ENCODE data around the gene DHTKD1. TPM values are rescaled to one million over a fixed set of nuclear protein-coding genes. Genes with fewer than 3 reads are reported as not detected.

DHTKD1 gene
- total RNA-seq, 2 donors from 2014 or later: 18.5 to 40.6 TPM

- no peak overlapping the region for H3K9ac ChIP-seq (ENCODE audit: low read depth in 2 of 2, low read length in 2 of 2)
- intact Hi-C loops (cut with DNase I): no loop called here
- H3K4me1 ChIP-seq: no peaks in the 10 kb centered on the region
- DNase-seq: no peak
- H3K9me3 ChIP-seq: no peaks in the 10 kb centered on the region
- no peak for TF ChIP-seq CTCF (IDR thresholded peaks at IDR 0.05)
- H3K27ac ChIP-seq: no peak overlapping the region
- H3K4me3 ChIP-seq: no peak overlapping the region
- no peaks in the 10 kb centered on the region for H3K36me3 ChIP-seq
- H3K27me3 ChIP-seq: no peaks in the 10 kb centered on the region
These were observed 35.0 kb downstream of the DHTKD1 start for GRCh38 chr10:12103802-12104201.

DNA sequence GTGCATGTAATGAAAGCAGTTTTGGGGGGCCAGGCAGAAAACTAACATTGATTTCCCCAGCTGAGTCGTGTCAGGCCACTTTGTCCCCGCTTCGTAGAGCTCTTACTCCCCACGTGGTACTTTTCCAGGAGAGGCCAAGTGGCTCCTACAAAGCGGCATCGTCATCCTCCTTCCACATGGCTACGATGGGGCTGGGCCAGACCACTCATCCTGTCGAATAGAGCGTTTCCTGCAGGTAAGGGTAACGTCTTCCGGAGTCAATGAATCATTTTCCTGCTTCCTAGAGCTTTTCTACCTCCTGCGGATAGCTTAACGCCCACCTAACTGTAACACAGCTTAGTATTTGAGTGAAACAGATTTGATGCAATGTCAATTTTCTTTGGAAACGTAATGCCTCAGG, 39.0 kb downstream of the DHTKD1 start:
- intact Hi-C loops (cut with DNase I): no loop called here
- H3K9me3 ChIP-seq: no peaks in the 10 kb centered on the region
- no peak for TF ChIP-seq CTCF (IDR thresholded peaks at IDR 0.05)
- H3K4me3 ChIP-seq: no peak overlapping the region
- H3K27ac ChIP-seq: no peak overlapping the region
- no peak for DNase-seq
- H3K9ac ChIP-seq (ENCODE audit: low read depth in 2 of 2, low read length in 2 of 2): no peak overlapping the region
- no peaks in the 10 kb centered on the region for H3K27me3 ChIP-seq
- H3K4me1 ChIP-seq: no peaks in the 10 kb centered on the region
- H3K36me3 ChIP-seq: no peaks in the 10 kb centered on the region

DNA sequence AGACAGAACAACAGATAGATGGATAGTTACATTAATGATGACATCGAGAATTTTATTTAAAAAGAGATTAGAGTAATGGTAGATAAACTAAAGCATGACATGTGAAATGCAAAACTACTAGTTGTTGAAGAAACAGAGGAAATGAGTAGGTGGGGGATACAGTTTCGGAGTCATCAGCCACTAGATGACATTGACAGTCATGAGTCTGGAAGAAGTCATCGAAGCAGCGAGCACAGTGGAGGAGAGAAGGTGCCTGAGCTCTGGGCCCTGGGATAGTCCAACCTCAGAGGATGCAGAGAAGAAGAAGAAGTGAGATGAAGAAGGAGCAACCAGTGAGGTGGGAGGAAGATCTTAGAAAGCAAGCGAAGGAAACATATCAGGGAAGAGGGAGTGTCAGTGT, 40.5 kb downstream of the DHTKD1 start:
- Histone ChIP-seq H3K27ac (no peak overlapping the region), H3K4me3 (no peak overlapping the region), H3K9me3 (no peaks in the 10 kb centered on the region), H3K4me1 (no peaks in the 10 kb centered on the region), H3K9ac (ENCODE audit: low read depth in 2 of 2, low read length in 2 of 2) (no peak overlapping the region), H3K27me3 (no peaks in the 10 kb centered on the region), H3K36me3 (no peaks in the 10 kb centered on the region)
- intact Hi-C loops (cut with DNase I): no loop called here
- no peak for DNase-seq
- TF ChIP-seq CTCF (IDR thresholded peaks at IDR 0.05): no peak

- intact Hi-C loops (cut with DNase I): no loop called here
- Histone ChIP-seq H3K27me3 (no peaks in the 10 kb centered on the region), H3K4me3 (no peak overlapping the region), H3K9ac (ENCODE audit: low read depth in 2 of 2, low read length in 2 of 2) (no peak overlapping the region), H3K9me3 (no peaks in the 10 kb centered on the region), H3K36me3 (no peaks in the 10 kb centered on the region), H3K4me1 (no peaks in the 10 kb centered on the region), H3K27ac (no peak overlapping the region)
- no peak for TF ChIP-seq CTCF (IDR thresholded peaks at IDR 0.05)
- no peak for DNase-seq
These were observed 42.8 kb downstream of the DHTKD1 start for GRCh38 chr10:12111528-12111927.

DNA sequence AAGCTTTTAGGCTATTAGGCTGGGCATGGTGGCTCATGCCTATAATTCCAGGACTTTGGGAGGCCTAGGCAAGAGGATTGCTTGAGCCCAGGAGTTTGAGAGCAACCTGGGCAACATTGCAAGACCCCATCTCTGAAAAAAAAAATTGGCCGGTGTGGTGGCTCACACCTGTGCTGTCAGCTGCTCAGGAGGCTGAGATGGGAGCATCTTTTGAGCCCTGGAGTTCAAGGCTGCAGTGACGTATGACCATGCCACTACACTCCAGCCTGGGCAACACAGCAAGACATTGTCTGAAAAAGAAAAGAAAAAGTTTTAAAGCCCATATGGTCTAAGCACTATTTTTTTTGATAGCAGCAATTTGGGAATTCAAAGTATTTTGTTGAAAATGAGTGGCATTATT, 44.9 kb downstream of the DHTKD1 start:
- intact Hi-C loops (cut with DNase I): no loop called here
- no peak overlapping the region for H3K27ac ChIP-seq
- TF ChIP-seq CTCF (IDR thresholded peaks at IDR 0.05): no peak
- H3K9me3 ChIP-seq: no peaks in the 10 kb centered on the region
- H3K27me3 ChIP-seq: no peaks in the 10 kb centered on the region
- H3K4me3 ChIP-seq: no peak overlapping the region
- no peak for DNase-seq
- H3K9ac ChIP-seq (ENCODE audit: low read depth in 2 of 2, low read length in 2 of 2): no peak overlapping the region
- H3K4me1 ChIP-seq: no peaks in the 10 kb centered on the region
- no peaks in the 10 kb centered on the region for H3K36me3 ChIP-seq

GRCh38 chr10:12121673-12122072, 52.9 kb downstream of the DHTKD1 start:
- intact Hi-C loops (cut with DNase I): no loop called here
- no peak for DNase-seq
- Histone ChIP-seq H3K27me3 (no peaks in the 10 kb centered on the region), H3K9me3 (no peaks in the 10 kb centered on the region), H3K27ac (no peak overlapping the region), H3K4me3 (no peak overlapping the region), H3K4me1 (no peaks in the 10 kb centered on the region), H3K36me3 (no peaks in the 10 kb centered on the region), H3K9ac (ENCODE audit: low read depth in 2 of 2, low read length in 2 of 2) (no peak overlapping the region)
- TF ChIP-seq CTCF (IDR thresholded peaks at IDR 0.05): no peak
